PC-3 (cell line): Measurements from ENCODE around the gene GCLC. TPM values are rescaled to one million over a fixed set of nuclear protein-coding genes. Genes with fewer than 3 reads are reported as not detected.
A peak's percentile ranks its signal among the peaks of the same experiment; 100 is the strongest.

Experiments used
- ATAC-seq: fragments of 200-7000 bp; cut with Tn5 transposase; 2 replicates; pipeline ENCODE4 v1.9.1; 2020; ENCODE audit warnings: mild to moderate bottlenecking, moderate library complexity
- BruUV-seq: library from RNA; stranded (reverse); fragments of 400-500 nt; replicated peaks from 2 replicates; lab custom pipeline; 2021; lab: Mats Ljungman, UMichigan
- CTCF ChIA-PET: fragments of 300-600 bp; sonication (Branson Sonifier 250); formaldehyde crosslinking; loops from one replicate; lab custom pipeline; 2022; ENCODE audit warnings: antibody characterized with exemption; lab: Charles Lee
- POLR2A ChIA-PET: fragments of 300-600 bp; sonication (Branson Sonifier 250); formaldehyde crosslinking; loops from one replicate; lab custom pipeline; 2022; ENCODE audit warnings: antibody characterized with exemption; ENCODE audit not compliant: unreplicated experiment; lab: Charles Lee
- DNase-seq: peaks from one replicate; pipeline ENCODE4 v3.0.0-alpha.2; 2015
- H2AFZ ChIP-seq: fragments of 300-600 bp; sonication (generic); 2 replicates; pipeline ENCODE4 v1.6.0; 2016; ENCODE audit warnings: antibody characterized with exemption, low read length
- H3F3A ChIP-seq: fragments of 300-600 bp; sonication (generic); one replicate; pipeline ENCODE4 v1.6.0; 2017; ENCODE audit warnings: antibody characterized with exemption, low read length, control low read depth, mild to moderate bottlenecking; ENCODE audit not compliant: unreplicated experiment
- H3K27ac ChIP-seq: fragments of 300-600 bp; sonication (generic); 2 replicates; pipeline ENCODE4 v1.5.1; 2016; ENCODE audit warnings: mild to moderate bottlenecking, low read length
- H3K27me3 ChIP-seq: fragments of 300-600 bp; sonication (generic); 2 replicates; pipeline ENCODE4 v1.6.1; 2016; ENCODE audit warnings: low read length, mixed read lengths
- H3K36me3 ChIP-seq: fragments of 300-600 bp; sonication (generic); 2 replicates; pipeline ENCODE4 v1.6.1; 2016; ENCODE audit warnings: low read depth, mixed run types, low read length, mixed read lengths
- H3K4me1 ChIP-seq: fragments of 300-600 bp; sonication (generic); 2 replicates; pipeline ENCODE4 v1.5.1; 2016; ENCODE audit warnings: low read length; ENCODE audit not compliant: insufficient read depth
- H3K4me2 ChIP-seq: fragments of 300-600 bp; sonication (generic); 2 replicates; pipeline ENCODE4 v1.6.0; 2016; ENCODE audit warnings: low read length
- H3K4me3 ChIP-seq: fragments of 300-600 bp; sonication (generic); 2 replicates; pipeline ENCODE4 v1.5.1; 2016; ENCODE audit warnings: mild to moderate bottlenecking, low read length, mixed read lengths
- H3K79me2 ChIP-seq: fragments of 300-600 bp; sonication (generic); 2 replicates; pipeline ENCODE4 v1.6.1; 2017; ENCODE audit warnings: low read length, mixed read lengths
- H3K9ac ChIP-seq: fragments of 300-600 bp; sonication (generic); 2 replicates; pipeline ENCODE4 v1.6.0; 2016; ENCODE audit warnings: mild to moderate bottlenecking, low read length
- H3K9me2 ChIP-seq: fragments of 300-600 bp; sonication (generic); replicated peaks from 2 replicates; pipeline ENCODE4 v1.6.1; 2016; ENCODE audit warnings: mixed run types, low read length, mixed read lengths
- H3K9me3 ChIP-seq: fragments of 300-600 bp; sonication (generic); 2 replicates; pipeline ENCODE4 v1.6.1; 2016; ENCODE audit warnings: low read length, mixed read lengths
- H4K20me1 ChIP-seq: fragments of 300-600 bp; sonication (generic); 2 replicates; pipeline ENCODE4 v1.6.1; 2016; ENCODE audit warnings: low read length, mixed read lengths
- EZH2 ChIP-seq: fragments of 300-600 bp; sonication (generic); IDR thresholded peaks from one replicate; pipeline ENCODE4 v1.6.1; 2017; ENCODE audit warnings: antibody characterized with exemption, mild to moderate bottlenecking, low read length; ENCODE audit not compliant: unreplicated experiment
- EZH2phosphoT487 ChIP-seq: fragments of 300-600 bp; sonication (generic); IDR thresholded peaks from 2 replicates; pipeline ENCODE4 v1.6.1; 2018; ENCODE audit warnings: mild to moderate bottlenecking, antibody characterized with exemption, low read length, borderline replicate concordance
- intact Hi-C: fragments of 100-400 bp; cut with micrococcal nuclease; formaldehyde crosslinking; loops from 2 replicates; pipeline ENCODE4 v1.9.0; 2023
- total RNA-seq: library from RNA; depleted of rRNA; stranded (reverse); fragments of >200 nt; gene quantifications from 2 replicates; pipeline ENCODE4 v1.2.3, GENCODE V29; 2014
- TF ChIP-seq, protein P1 (sequence below): fragments of 300-600 bp; sonication (generic); conservative IDR thresholded peaks from 2 replicates; pipeline ENCODE4 v1.5.1; 2017; ENCODE audit warnings: antibody characterized with exemption, low read depth, mild to moderate bottlenecking, low read length

Gene GCLC
- total RNA-seq, 1 experiment from 2014 or later: 50.1 TPM

- CTCF ChIA-PET: interaction anchor here (0.6 kb wide), 2 partner anchors 106 to 441 kb away, joined by 3 to 4 read pairs; no protein-coding TSS in a partner anchor
Measured at GRCh38 chr6:53546281-53546680, 1.4 kb upstream of the GCLC start.

DNA sequence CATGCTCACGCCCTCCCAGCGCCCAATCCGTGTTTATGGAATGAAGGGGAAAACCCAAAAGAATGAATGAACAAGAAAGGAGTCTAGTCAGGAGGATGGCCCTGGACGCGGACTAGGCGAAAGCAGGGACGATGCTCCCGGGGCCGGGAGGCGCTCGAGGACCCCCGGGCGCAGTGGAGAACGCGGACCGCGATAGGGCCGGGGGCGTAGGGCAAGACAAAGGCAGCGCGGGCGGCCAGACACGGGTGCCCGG, 758 bp downstream of the GCLC start:
- POLR2A ChIA-PET: no interaction called here
- no peaks in the 10 kb centered on the region for H3F3A ChIP-seq
- no peaks in the 10 kb centered on the region for H3K27me3 ChIP-seq
- H3K4me1 ChIP-seq: peaks cover 42% of the 10 kb centered on the region
- DNase-seq: no peak
- peak overlapping the region; percentile 59; the same call in 1 of the 2 replicates for H2AFZ ChIP-seq
- H3K4me2 ChIP-seq: peak overlapping the region; percentile 88
- peak; percentile 0; the same call in 1 of the 2 replicates for ATAC-seq
- no TSS peak for BruUV-seq
- H3K4me3 ChIP-seq: peak overlapping the region; percentile 92
- H3K27ac ChIP-seq: peak overlapping the region; percentile 56
- CTCF ChIA-PET: interaction anchor here (0.6 to 1.7 kb wide), 3 partner anchors 51 to 108 kb away, joined by 3 to 11 read pairs (median 5); no protein-coding TSS in a partner anchor
- H3K9ac ChIP-seq: peak overlapping the region; percentile 75
- peaks cover 3% of the 10 kb centered on the region; the same call in 1 of the 2 replicates for H3K36me3 ChIP-seq
- peaks cover 53% of the 10 kb centered on the region for H3K79me2 ChIP-seq
- peaks cover 27% of the 10 kb centered on the region for H4K20me1 ChIP-seq
- intact Hi-C loops: loop anchor here (1.0 to 10.0 kb wide), 3 partner anchors 51 to 251 kb away; partner anchors contain the start of gene LRRC1
- no peaks in the 10 kb centered on the region for H3K9me2 ChIP-seq
- no peaks in the 10 kb centered on the region for H3K9me3 ChIP-seq
- TF ChIP-seq EZH2 (no peak), EZH2phosphoT487 (no peak)
- TF ChIP-seq, protein P1, sequence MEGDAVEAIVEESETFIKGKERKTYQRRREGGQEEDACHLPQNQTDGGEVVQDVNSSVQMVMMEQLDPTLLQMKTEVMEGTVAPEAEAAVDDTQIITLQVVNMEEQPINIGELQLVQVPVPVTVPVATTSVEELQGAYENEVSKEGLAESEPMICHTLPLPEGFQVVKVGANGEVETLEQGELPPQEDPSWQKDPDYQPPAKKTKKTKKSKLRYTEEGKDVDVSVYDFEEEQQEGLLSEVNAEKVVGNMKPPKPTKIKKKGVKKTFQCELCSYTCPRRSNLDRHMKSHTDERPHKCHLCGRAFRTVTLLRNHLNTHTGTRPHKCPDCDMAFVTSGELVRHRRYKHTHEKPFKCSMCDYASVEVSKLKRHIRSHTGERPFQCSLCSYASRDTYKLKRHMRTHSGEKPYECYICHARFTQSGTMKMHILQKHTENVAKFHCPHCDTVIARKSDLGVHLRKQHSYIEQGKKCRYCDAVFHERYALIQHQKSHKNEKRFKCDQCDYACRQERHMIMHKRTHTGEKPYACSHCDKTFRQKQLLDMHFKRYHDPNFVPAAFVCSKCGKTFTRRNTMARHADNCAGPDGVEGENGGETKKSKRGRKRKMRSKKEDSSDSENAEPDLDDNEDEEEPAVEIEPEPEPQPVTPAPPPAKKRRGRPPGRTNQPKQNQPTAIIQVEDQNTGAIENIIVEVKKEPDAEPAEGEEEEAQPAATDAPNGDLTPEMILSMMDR: no peak

More at GRCh38 chr6:53546281-53546680, 1.4 kb upstream of the GCLC start:
- H4K20me1 ChIP-seq: peaks cover 20% of the 10 kb centered on the region
- H3K36me3 ChIP-seq: no peaks in the 10 kb centered on the region; the same call in 1 of the 2 replicates
- POLR2A ChIA-PET: interaction anchor here (0.6 kb wide), 1 partner anchor 70 kb away, joined by 3 read pairs; no protein-coding TSS in a partner anchor
- no peaks in the 10 kb centered on the region for H3F3A ChIP-seq
- H3K9ac ChIP-seq: no peak overlapping the region
- no peak overlapping the region for H2AFZ ChIP-seq
- BruUV-seq: no TSS peak
- intact Hi-C loops: loop anchor here (5.0 to 10.0 kb wide), 2 partner anchors 249 to 434 kb away; partner anchors contain the start of gene LRRC1
- no peaks in the 10 kb centered on the region for H3K9me3 ChIP-seq
- peaks cover 42% of the 10 kb centered on the region for H3K4me1 ChIP-seq
- TF ChIP-seq EZH2 (no peak), EZH2phosphoT487 (no peak)
- TF ChIP-seq, protein P1: no peak
- ATAC-seq: no peak
- H3K27me3 ChIP-seq: no peaks in the 10 kb centered on the region
- peaks cover 32% of the 10 kb centered on the region for H3K79me2 ChIP-seq
- H3K4me3 ChIP-seq: no peak overlapping the region; the same call in 1 of the 2 replicates
- no peaks in the 10 kb centered on the region for H3K9me2 ChIP-seq
- no peak overlapping the region for H3K4me2 ChIP-seq
- DNase-seq: peak; percentile 27
- no peak overlapping the region for H3K27ac ChIP-seq
